GM18508 (cell line): ENCODE results near the gene MSN.
"Not testable (repeated sequence)": the region's sequence is repeated elsewhere in the genome, so short reads cannot be mapped to it uniquely, and the experiment has no call there.

Source experiments
- ATAC-seq: cut with Tn5 transposase; IDR thresholded peaks from one replicate; pipeline ENCODE4 v1.9.1; 2021; ENCODE audit warnings: moderate number of reproducible peaks; ENCODE audit not compliant: insufficient read depth, unreplicated experiment

The MSN gene

DNA sequence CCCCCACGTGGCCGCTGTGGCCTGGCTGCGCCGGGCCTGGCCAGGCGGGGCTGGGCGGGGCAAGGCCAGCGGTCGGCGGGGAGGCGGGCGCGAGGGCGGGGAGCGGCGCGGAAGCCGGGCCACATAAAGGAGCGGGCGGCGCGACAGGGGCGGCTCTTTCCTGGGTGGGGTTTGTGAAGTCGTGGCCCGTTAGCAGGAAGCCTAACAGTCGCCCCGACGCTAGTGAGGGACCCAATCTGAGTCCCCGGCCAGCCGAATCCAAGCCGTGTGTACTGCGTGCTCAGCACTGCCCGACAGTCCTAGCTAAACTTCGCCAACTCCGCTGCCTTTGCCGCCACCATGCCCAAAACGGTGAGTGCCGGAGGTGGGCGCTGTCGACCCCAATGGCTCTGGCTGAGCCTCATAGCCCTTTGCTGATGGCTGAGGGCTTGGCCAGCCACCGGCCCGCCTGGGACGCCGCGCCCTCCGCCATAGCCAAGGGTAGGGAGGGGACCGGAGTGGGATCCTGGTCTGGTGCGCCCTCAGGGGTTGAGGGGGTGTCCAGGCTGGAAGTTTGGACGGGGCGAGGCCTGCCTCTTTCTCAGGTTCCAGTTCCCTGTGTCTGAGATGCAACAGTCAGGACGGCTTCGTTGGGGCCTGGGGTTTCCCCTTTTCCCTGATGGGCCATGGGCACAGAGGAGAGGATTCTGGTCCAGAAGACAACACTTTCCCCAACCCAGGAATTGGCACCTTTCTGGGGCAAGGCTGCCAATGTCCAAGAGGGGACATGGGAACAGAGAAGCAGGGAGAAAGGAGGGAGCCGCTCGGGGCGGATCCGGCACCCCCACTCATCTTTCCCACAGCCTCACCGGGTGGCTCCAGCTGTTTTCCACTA is at the start of gene MSN:
Gene MSN (plus strand): TSS at position 152 of the 874 bp plus-strand sequence. CDS start 188 bp downstream, at position 340.
- ATAC-seq, result no peak

DNA sequence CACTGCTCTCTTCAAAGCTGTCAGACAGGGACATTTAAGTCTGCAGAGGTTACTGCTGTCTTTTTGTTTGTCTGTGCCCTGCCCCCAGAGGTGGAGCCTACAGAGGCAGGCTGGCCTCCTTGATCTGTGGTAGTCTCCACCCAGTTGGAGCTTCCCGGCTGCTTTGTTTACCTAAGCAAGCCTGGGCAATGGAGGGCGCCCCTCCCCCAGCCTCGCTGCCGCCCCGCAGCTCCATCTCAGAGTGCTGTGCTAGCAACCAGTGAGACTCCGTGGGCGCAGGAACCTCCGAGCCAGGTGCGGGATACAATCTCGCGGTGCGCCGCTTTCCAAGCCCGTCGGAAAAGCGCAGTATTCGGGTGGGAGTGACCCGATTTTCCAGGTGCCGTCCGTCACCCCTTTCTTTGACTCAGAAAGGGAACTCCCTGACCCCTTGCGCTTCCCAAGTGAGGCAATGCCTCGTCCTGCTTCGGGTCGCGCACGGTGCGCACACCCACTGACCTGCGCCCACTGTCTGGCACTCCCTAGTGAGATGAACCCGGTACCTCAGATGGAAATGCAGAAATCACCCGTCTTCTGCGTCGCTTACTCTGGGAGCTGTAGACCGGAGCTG is 47.3 kb upstream of the MSN start:
- not testable (repeated sequence) for ATAC-seq

DNA sequence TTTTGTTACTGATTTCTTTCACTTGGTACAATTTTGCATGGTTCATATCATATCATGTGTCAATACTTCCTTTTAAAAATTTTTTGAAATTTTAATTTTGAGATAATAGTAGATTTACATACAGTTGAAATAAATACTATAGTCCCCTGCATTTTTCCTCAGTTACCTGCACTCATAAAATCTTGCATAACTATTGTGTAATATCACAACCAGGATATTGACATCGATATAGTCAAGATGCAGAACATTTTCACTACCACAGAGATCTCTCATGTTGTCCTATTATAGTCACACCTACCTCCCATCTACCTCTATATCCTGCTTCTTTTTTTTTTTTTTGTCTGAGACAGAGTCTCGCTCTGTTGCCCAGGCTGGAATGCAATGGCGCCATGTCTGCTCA is 36.7 kb upstream of the MSN start:
- ATAC-seq, result no peak

DNA sequence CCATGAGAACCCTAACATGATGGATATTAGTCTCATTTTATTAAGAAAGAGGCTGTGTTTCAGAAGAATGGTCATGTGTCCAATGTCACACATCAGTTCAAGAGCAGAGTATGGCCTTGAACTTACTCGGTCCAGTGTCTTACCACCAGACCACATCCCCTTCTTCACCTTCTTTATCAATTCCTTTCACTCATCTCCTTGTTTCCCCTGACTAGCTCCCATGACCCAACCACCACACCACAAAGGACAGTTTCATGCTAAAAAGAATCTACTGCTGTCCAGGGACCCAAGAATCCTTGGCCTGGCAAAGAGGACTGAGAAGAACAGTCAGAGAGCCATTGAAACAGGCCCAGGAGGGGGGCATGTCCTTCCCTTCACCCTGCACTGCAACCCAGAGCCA is 33.6 kb upstream of the MSN start:
- no peak for ATAC-seq

DNA sequence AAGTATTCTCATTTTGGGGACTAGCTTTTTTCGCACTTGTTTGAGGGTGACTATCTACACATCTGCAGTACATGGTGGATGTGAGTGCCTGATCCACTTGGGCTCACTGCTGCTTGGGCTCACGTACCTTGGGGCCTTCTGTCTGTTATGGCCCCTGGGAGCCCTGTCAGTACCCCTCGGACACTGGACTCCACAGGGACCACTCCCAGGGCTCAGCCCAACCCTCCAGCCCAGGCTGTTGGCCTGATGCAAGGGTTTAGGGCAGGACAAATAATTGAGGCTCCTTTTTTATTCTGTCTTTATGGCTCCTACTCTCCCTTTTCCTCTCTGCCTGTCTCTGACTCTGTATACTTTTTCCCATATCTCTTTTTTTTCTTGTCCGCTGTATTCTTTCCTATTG is 32.7 kb upstream of the MSN start:
- no peak for ATAC-seq

DNA sequence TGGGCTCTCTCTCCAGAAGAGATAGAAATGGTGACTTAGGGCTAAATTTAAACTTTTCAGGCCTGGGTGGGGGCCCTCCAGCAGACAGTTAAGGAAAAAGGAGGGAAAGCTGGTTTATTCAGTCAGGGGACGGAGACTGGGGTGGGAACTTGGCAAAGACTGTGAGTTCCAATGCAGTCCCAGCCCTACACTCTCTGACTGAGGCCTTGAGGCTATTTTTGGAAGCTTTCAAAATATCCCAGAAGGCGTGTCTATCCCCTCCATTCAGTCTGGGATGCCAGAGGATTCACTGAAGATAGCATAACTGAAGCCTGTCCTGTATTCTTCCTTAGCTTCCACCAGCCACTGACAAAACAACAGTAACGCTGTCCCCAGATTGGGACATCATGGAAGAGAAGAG is 32.1 kb upstream of the MSN start:
- no peak for ATAC-seq

DNA sequence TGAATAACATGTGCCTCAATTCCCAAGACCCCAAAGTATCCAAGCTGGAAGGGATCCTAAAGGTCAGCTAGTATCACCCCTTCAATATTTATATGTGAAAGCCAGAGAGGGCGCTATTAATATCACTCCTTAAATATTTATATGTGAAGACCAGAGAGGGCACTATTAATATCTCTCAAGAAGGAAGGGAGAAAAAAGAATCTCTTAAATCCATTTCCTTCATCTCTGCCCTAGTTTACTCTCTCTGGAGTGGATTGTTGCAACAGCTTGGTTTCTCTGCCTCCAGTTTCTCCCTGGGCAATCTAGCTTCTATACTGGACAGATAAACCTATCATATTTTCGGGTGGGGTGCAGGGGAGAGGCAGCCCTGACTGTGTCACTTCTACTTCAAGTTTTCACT is 31.6 kb upstream of the MSN start:
- ATAC-seq, result no peak

DNA sequence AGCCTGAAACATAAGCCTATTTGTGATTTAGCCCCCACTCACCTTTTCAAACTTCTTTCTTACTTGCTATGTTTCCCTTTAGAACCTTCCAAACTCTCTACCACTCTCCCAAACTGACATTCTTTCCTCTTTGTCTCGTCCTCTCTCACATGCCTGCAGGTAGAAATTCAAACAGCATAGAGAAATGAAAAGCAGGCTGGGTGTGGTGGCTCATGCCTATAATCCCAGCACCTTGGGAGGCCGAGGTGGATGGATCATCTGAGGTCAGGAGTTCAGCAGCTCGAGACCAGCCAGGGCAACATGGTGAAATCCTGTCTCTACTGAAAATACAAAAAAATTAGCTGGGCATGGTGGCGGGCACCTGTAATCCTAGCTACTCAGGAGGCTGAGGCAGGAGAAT is 31.2 kb upstream of the MSN start:
- not testable (repeated sequence) for ATAC-seq

DNA sequence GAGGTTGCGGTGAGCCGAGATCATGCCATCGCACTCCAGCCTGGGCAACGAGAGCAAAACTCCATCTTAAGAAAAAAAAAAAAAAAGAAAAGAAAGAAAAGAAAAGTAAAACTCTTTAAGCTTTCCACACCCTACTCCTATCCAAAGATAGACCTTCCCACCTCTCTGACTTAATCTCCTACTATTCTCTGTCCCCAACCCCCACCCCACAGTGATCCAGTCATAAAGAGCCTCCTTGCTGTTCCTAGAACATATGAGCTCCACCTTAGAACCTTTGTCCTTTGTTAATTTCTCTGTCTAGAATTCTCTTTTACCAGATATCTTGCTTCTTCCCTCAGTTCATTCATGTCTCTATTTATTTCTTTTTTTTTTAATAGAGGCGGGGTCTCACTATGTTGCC is 30.1 kb upstream of the MSN start:
- ATAC-seq, result no peak

DNA sequence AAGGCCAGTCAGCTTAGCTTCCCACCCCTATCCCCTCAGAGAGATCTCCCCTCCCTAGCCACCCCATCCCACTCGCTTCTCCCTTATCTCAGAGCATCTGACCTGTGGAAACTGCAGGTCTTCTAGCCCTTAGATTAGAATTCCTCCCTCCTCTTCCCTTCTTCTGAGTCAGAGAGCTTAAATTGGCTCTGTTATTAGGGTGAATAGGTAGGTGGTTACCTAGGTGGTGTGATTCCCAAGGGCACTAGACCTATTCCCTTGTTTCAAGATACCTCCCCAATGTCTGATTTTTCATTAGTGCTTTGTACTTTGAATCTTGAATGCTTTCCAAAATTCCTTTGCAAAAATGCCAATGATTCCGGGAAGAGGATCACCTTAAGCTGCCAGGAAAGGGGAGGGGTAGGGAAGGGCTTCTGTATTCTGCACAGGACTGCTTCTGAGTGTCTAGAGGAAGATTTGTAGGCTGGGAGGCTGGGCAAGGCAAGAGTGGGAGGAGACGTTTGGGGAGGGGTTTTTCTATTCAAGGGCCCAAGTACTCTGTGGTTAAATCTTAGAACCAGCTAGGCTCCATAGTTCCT is 24.5 kb upstream of the MSN start:
- no peak for ATAC-seq

DNA sequence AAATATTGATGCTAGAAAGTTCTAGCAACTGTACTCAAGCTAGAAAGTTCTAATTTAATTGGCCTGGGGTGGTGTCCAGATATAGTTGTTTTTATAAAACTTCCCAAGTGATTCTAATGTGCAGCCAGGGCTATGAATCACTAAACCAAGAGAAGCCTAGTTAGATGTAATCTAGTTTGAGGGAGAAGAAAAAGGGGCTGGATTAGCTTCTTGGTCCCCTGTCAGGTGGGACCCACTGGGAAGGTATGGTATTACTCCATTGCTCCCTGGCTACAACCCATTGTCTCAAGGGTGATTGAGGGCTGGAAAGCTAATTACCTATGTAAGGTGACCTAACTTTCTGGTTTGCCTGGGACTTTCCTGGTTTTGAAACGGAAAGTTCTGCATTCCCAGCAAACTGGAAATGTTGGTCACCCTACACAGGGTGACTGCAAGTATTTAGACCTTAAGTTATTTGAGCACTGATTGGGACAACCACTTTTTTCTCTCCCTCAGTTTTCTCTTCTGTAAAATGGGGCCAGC is 23.9 kb upstream of the MSN start:
- ATAC-seq, result no peak

DNA sequence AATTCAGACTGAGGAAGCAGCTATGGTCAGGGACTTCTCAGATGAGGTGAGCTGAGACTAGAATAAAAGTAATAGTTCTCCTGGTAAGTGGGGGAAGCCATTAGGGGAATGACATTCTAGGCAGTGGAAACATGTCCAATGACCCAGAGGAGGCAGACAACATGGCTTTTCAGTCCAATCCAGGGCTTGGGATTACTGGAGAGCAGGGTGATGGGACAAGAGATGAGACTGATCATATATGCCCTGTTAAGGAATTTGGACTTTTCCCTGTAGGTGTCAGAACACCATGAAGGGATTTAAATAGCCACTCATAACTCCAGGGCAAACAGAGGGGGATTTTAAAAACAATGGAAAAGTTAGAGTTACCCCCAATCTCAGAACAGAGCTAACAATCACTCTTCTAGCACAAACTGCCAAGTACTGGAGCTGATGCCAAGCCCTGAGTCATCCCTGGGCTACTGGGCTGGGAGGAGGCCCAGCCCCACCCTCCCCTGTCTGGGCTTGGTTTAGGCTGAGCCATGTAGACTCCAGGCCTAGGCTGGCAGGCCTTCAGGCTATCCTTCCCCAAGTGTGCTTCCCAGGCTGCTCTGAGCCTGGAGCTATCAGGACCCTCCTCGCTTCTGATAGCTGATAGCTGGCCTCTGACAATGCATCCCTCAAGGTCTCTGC is 22.7 kb upstream of the MSN start:
- no peak for ATAC-seq

DNA sequence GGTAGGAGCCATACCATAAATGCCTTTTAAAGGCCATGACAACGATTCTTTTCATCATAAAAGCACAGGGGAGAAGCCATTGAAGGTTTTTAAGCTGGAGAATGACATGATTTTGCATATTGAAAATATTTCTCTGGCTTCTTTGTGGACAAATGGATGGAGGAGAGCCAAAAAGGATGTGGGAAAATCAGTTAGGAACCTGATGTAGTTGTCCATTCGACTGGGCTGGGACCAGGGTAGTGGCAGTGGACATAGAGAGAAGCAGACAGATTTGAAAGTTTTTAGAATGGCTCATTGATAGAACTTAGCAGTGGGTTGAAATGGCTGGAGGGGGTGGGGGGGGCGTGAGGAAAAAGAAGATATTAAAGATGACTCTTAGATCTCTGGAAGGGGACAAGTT is 19.7 kb upstream of the MSN start:
- no peak for ATAC-seq

DNA sequence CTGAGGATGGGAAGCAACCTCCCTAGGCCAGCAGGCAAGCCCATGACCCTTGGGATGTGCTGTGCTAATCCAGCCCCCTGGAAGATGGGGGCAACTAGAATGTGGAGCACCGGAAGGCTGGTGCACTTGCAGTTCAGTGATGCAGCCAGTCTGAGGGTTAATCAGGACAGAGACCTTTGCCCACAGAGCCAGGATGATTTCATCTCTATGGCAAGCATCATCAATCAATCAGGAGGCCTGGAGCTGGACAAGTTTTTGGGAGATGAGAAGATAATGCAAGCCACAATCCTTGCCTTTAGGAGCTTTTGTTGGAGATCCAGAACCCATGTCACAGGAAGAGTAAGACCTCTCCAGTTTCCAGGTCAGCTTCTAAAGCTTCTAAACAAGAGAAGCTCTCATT is 15.4 kb upstream of the MSN start:
- ATAC-seq, result no peak

DNA sequence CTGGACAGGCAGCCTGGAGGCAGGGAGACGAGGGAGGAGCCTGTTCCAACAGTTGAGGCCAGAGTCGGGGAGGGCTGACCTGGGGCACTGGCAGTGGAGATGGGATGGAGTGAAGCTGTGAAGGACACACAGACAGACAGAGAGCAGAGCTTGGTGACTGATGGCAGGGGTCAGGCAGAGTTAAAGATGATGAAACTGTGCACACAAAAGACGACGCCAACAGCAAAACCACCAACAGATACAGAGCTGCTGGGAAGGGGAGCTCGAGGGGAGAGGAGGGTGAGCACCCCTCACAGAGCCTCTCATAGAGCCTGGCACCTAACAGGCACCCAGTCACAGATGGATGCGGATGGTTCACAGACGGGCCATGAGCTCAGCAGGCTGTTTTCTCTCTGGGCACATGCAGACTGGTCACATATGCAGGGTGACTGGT is 10.4 kb upstream of the MSN start:
- ATAC-seq, result not testable (repeated sequence)

DNA sequence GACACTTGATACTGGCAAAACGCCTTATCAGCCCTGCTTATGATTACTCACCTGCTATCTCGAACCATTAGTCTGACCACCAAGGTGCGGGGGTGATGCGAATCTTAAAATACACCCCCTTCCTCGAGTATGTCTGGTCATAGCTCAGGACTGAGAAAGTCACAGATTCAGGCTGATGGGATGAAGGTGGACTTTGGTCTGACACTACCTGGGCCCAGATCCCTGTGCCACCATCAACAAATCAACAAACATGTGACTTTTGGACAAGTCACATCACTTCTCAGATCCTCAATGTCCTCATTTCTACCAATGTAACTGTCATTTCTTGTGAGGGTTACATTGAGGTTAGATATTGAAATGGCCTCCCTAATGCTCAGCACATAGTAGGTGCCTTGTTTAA is 9.8 kb upstream of the MSN start:
- ATAC-seq, result no peak

DNA sequence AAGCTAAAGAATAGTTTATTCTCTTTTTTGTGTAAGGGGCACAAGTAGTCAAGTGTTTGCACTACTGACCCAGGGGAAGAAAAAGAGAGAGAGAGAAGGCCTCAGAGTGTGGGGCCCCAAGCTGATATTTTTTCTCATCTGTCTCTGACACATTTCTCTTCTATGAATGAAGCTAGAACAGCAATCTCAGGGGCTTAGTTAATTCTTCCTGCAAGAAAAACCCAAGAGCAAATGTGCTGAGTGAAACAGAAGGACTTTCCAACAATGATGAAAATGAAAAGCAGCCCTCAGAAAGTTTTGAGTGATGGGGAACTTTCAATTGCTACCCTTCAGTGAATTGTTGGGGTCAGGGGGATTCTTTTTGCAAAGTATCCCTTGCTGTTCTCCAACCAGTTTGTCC is 9.2 kb upstream of the MSN start:
- ATAC-seq, result no peak

DNA sequence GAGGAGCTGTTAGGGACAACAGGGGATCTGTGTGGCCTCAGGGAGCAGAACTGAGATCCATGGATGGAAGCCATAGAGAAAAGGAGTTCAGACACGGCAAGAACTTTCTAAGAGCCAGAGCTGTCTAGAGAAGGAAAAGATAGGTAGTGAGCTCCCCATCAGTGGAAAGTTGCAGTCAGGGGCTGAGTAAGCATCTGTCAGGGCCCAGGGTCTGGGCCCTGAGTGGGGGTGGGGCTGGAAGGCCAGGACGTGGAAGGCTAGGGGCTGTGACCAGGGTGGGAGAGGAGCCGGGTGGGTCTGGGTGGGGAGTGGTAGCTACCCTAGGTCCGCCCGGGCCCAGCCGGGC is 324 bp upstream of the MSN start:
- no peak for ATAC-seq

DNA sequence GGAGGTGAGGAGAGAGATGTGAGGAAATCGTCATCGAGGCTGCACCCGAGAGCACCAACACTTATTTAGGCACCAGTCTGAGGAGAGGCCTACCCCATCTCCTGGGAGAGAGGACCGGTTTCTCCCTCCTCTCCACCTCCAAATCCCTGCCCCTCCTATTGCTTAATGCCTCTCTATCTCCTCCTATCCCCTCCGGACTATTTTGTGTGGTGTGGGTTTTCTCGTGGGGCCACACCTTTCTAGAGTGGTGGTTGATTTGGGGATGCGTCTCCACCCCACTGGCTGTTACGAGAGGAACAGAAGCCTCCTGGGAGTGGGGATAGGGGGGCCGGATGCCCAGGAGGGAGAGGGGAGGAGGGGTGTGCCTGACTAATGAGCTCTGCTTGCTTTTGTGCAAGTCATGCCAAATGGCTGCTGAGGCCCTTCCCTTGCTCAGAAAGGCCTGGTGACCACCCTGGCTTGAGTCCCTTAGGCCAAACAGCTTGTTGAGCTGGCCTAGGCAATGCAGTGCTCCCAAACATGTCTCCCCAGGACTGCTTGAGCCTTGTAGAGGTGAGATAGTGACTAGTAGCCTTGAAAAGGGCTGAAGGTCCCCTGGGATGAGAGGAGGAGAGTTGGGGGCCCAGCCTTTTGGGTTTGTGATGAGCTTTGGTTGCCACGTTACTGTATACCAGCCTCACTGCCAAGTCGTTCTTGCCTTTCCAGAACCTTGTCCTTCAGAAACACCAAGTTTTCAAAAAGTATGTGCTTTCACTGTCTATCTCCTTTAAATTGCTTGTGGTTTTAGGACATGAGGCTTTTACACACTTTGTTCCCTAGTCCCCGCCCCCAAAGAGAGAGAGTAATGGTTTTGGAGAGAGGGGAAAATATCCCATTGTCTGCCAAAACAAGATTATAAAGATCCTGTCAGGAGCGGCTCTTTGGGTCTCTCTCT is 1.2 kb downstream of the MSN start:
- ATAC-seq, result no peak

DNA sequence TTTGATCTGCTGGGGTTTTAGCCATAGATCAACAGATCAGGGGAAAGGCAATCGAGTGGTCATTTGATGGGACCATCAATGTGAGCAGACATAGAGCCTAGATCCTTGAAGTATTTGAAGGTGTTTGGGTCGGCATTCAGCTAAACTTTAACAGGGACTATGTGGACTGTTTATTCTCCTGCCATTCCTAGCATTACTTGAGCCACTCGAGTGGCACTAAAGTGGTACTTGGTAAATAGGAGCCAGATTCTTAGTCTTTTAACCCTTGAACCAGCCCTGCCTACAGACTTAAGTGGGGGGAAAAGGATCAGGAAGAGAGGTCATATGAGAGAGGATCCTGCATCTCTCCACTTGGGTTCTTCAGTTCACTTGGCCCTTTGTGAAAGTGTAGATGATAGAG is 3.8 kb downstream of the MSN start:
- no peak for ATAC-seq
